ENCODE results near the gene SEMA4F. TPM values are rescaled to one million over a fixed set of nuclear protein-coding genes. Genes with fewer than 3 reads are reported as not detected.

SEMA4F gene
- total RNA-seq, 1 experiment from 2014 or later, result 6.6 TPM

GRCh38 chr2:74646201-74646600, 7.8 kb upstream of the SEMA4F start:
- Histone ChIP-seq H3K4me2 (ENCODE audit: insufficient read depth, insufficient read length, low read length) (no peak overlapping the region), H3K18ac (ENCODE audit: insufficient read length, low read depth, low read length) (no peak overlapping the region), H3K4ac (ENCODE audit: low read depth, low read length) (no peak overlapping the region), H3K23ac (ENCODE audit: insufficient read length, low read depth, low read length) (no peak overlapping the region), H2BK120ac (ENCODE audit: low read depth, low read length, poor library complexity, severe bottlenecking) (no peak overlapping the region), H4K5ac (ENCODE audit: insufficient read length, low read depth, low read length) (no peak overlapping the region), H3K9me3 (ENCODE audit: control insufficient read depth, low read depth, low read length) (no peaks in the 10 kb centered on the region), H3K27me3 (ENCODE audit: insufficient read depth, low read length) (no peaks in the 10 kb centered on the region), H4K20me1 (ENCODE audit: control insufficient read depth, insufficient read depth, insufficient read length) (no peaks in the 10 kb centered on the region), H3K23me2 (ENCODE audit: insufficient read length, low read depth, low read length, poor library complexity, severe bottlenecking) (no peaks in the 10 kb centered on the region), H2BK15ac (ENCODE audit: low read depth, low read length) (no peak overlapping the region), H3K4me1 (ENCODE audit: insufficient read depth, low read length) (no peaks in the 10 kb centered on the region), H3K9ac (ENCODE audit: extremely low read depth, insufficient read length, low read length) (no peak overlapping the region), H3K27ac (ENCODE audit: insufficient read length, low read depth, low read length) (no peak overlapping the region), H3K56ac (ENCODE audit: insufficient read length, low read depth, low read length) (no peak overlapping the region), H2AFZ (ENCODE audit: low read length) (no peak overlapping the region), H2AK5ac (ENCODE audit: insufficient read length, low read length) (no peak overlapping the region), H3K79me1 (ENCODE audit: insufficient read depth, low read depth, low read length, poor library complexity, severe bottlenecking) (no peaks in the 10 kb centered on the region), H3T11ph (ENCODE audit: low read length) (no peak overlapping the region), H3K14ac (ENCODE audit: insufficient read depth, low read length) (no peak overlapping the region), H4K8ac (replicated peaks; ENCODE audit: insufficient read length, low read depth, low read length) (no peak overlapping the region), H4K91ac (ENCODE audit: insufficient read length, low read depth, low read length) (no peak overlapping the region), H2BK20ac (ENCODE audit: low read depth, low read length, poor library complexity, severe bottlenecking) (no peak overlapping the region), H2BK5ac (ENCODE audit: insufficient read length, low read length) (no peak overlapping the region), H3K79me2 (ENCODE audit: insufficient read depth, low read length) (no peaks in the 10 kb centered on the region), H2BK12ac (ENCODE audit: insufficient read length, low read depth, low read length) (no peak overlapping the region)
- H3K4me1 Mint-ChIP-seq, result peaks cover 16 to 18% of the 10 kb centered on the region in 2 experiments
- TF ChIP-seq CTCF (conservative IDR thresholded peaks at IDR 0.05), result no peak
- H3K27ac Mint-ChIP-seq, result no peak overlapping the region
- H3K4me3 Mint-ChIP-seq, result no peak overlapping the region
- WGBS (ENCODE audit: extremely low coverage, insufficient read length, low lambda C conversion rate), result no CpG with 5 or more reads among the region's 2 CpGs
- H3K27me3 Mint-ChIP-seq (ENCODE audit: low read depth), result peaks cover 17% of the 10 kb centered on the region
- H3K9me3 Mint-ChIP-seq, result peaks cover 2 to 13% of the 10 kb centered on the region in 2 experiments; a peak in 2 of 5 replicates
- no peaks in the 10 kb centered on the region for H3K36me3 Mint-ChIP-seq (ENCODE audit: insufficient read depth in 1 of 3, low read depth in 3 of 3)
- DNase-seq, result no peak

All from H9 (cell line).